ENCODE measurements around the gene GCH1.

GCH1 gene

GRCh38 chr14:54857830-54858269 is 44.8 kb downstream of the GCH1 start:
- DNase-seq = no peak

GRCh38 chr14:54856152-54856551 is 46.5 kb downstream of the GCH1 start:
- no peak for DNase-seq

- DNase-seq = no peak
Measured at GRCh38 chr14:54854181-54854580, 48.4 kb downstream of the GCH1 start.

- DNase-seq = no peak
Measured at GRCh38 chr14:54853339-54853738, 49.3 kb downstream of the GCH1 start.

- DNase-seq = no peak
Measured at GRCh38 chr14:54852215-54852614, 50.4 kb downstream of the GCH1 start.

GRCh38 chr14:54848910-54849309 is 53.7 kb downstream of the GCH1 start:
- DNase-seq = no peak

- DNase-seq = no peak
Measured at GRCh38 chr14:54845641-54846040, 57.0 kb downstream of the GCH1 start.

- DNase-seq = no peak
Measured at GRCh38 chr14:54844479-54844878, 58.1 kb downstream of the GCH1 start.

GRCh38 chr14:54840798-54841197 is 61.8 kb downstream of the GCH1 start:
- no peak for DNase-seq

GRCh38 chr14:54840336-54840735 is 62.3 kb downstream of the GCH1 start:
- DNase-seq = no peak

- no peak for DNase-seq
Measured at GRCh38 chr14:54839701-54840119, 62.9 kb downstream of the GCH1 start.

- no peak for DNase-seq
Measured at GRCh38 chr14:54838931-54839512, 63.6 kb downstream of the GCH1 start.

GRCh38 chr14:54837508-54838149 is 65.0 kb downstream of the GCH1 start:
- no peak for DNase-seq

GRCh38 chr14:54836231-54836630 is 66.4 kb downstream of the GCH1 start:
- no peak for DNase-seq

GRCh38 chr14:54834727-54835126 is 67.9 kb downstream of the GCH1 start:
- no peak for DNase-seq

- DNase-seq = no peak
Measured at GRCh38 chr14:54834081-54834480, 68.5 kb downstream of the GCH1 start.

- no peak for DNase-seq
Measured at GRCh38 chr14:54830650-54831049, 72.0 kb downstream of the GCH1 start.

GRCh38 chr14:54829486-54830224 is 73.0 kb downstream of the GCH1 start:
- DNase-seq = no peak

- DNase-seq = no peak
Measured at GRCh38 chr14:54828037-54828436, 74.6 kb downstream of the GCH1 start.

GRCh38 chr14:54823757-54824549 is 78.7 kb downstream of the GCH1 start:
- no peak for DNase-seq

- no peak for DNase-seq
Measured at GRCh38 chr14:54822685-54823084, 79.9 kb downstream of the GCH1 start.

- DNase-seq = no peak
Measured at GRCh38 chr14:54818201-54819133, 84.2 kb downstream of the GCH1 start.

All from activated CD4-positive, alpha-beta T cell treated with anti-CD3 and anti-CD28 coated beads, Interleukin-10, Interleukin-2, amounts not matched to agents 100 ng/mL and 50 ng/mL, durations not matched to agents 16 hours and 8 hours (primary cell).